OCI-LY3 (cell line): ENCODE measurements around the gene TVP23A.

Source experiments
- H2AFZ ChIP-seq: fragments of 200-600, 300-600 bp; shearing (Covaris generic); 2 replicates; pipeline ENCODE4 v1.6.0; 2014; ENCODE audit warnings: antibody characterized with exemption, low read depth, low read length
- H3K27ac ChIP-seq: fragments of 200-600, 300-600 bp; sonication (generic); 2 replicates; pipeline ENCODE4 v1.5.1; 2014; ENCODE audit warnings: mild to moderate bottlenecking, low read length, moderate library complexity, mixed read lengths
- H3K27me3 ChIP-seq: fragments of 200-600, 300-600 bp; sonication (generic); 2 replicates; pipeline ENCODE4 v1.6.1; 2014; ENCODE audit warnings: low read depth, low read length, mixed read lengths
- H3K36me3 ChIP-seq: fragments of 200-600, 300-600 bp; sonication (generic); replicated peaks from 2 replicates; pipeline ENCODE3; 2014; ENCODE audit warnings: low read depth, low read length, mixed read lengths
- H3K4me1 ChIP-seq: fragments of 300-600, 200-600 bp; sonication (generic); 2 replicates; pipeline ENCODE4 v1.6.1; 2014; ENCODE audit warnings: low read length, mixed read lengths
- H3K4me2 ChIP-seq: fragments of 200-600, 300-600 bp; sonication (generic); 2 replicates; pipeline ENCODE4 v1.6.1; 2014; ENCODE audit warnings: low read length, mixed read lengths
- H3K4me3 ChIP-seq: fragments of 300-600, 200-600 bp; sonication (generic); 2 replicates; pipeline ENCODE4 v1.5.1; 2014; ENCODE audit warnings: antibody characterized with exemption, mild to moderate bottlenecking, low read length, moderate library complexity
- H3K79me2 ChIP-seq: fragments of 300-600, 200-600 bp; shearing (Covaris generic); 2 replicates; pipeline ENCODE4 v1.6.1; 2014; ENCODE audit warnings: mild to moderate bottlenecking, low read length, mixed read lengths
- H3K9ac ChIP-seq: fragments of 300-600, 200-600 bp; shearing (Covaris generic); 2 replicates; pipeline ENCODE4 v1.6.0; 2014; ENCODE audit warnings: mild to moderate bottlenecking, low read length, moderate library complexity
- H3K9me3 ChIP-seq: fragments of 200-600, 300-600 bp; shearing (Covaris generic); 2 replicates; pipeline ENCODE4 v1.6.1; 2014; ENCODE audit warnings: low read length, mixed read lengths; ENCODE audit not compliant: insufficient read depth
- H4K20me1 ChIP-seq: fragments of 200-600, 300-600 bp; sonication (generic); 2 replicates; pipeline ENCODE4 v1.6.1; 2016; ENCODE audit warnings: low read length, mixed read lengths; ENCODE audit not compliant: insufficient read depth
- CTCF ChIP-seq: fragments of 200-600, 300-600 bp; sonication (generic); IDR thresholded peaks from 2 replicates; pipeline ENCODE4 v1.5.1; 2014; ENCODE audit warnings: antibody characterized with exemption, low read length, low read depth
- EZH2phosphoT487 ChIP-seq: fragments of 200-600 bp; shearing (Covaris generic); IDR thresholded peaks from 2 replicates; pipeline ENCODE4 v1.6.1; 2018; ENCODE audit warnings: antibody characterized with exemption, mixed run types, low read depth

Gene TVP23A

GRCh38 chr16:10765772-10766171, 52.8 kb downstream of the TVP23A start:
- TF ChIP-seq EZH2phosphoT487, result no peak
- no peak for TF ChIP-seq CTCF
- H3K79me2 ChIP-seq, result no peaks in the 10 kb centered on the region
- H3K36me3 ChIP-seq, result peaks cover 59% of the 10 kb centered on the region
- H2AFZ ChIP-seq, result no peak overlapping the region
- no peaks in the 10 kb centered on the region for H3K27me3 ChIP-seq
- H3K27ac ChIP-seq, result peak overlapping the region; percentile 86
- H4K20me1 ChIP-seq, result no peaks in the 10 kb centered on the region
- peak overlapping the region; percentile 73 for H3K4me2 ChIP-seq
- H3K9ac ChIP-seq, result peak overlapping the region; percentile 72
- H3K4me1 ChIP-seq, result peaks cover 31% of the 10 kb centered on the region
- peak overlapping the region; percentile 43 for H3K4me3 ChIP-seq
- no peaks in the 10 kb centered on the region for H3K9me3 ChIP-seq

- H3K9ac ChIP-seq, result no peak overlapping the region
- H3K4me2 ChIP-seq, result no peak overlapping the region
- H4K20me1 ChIP-seq, result no peaks in the 10 kb centered on the region
- no peaks in the 10 kb centered on the region for H3K27me3 ChIP-seq
- H3K79me2 ChIP-seq, result no peaks in the 10 kb centered on the region
- H3K4me1 ChIP-seq, result peaks cover 35% of the 10 kb centered on the region
- no peak overlapping the region for H3K27ac ChIP-seq
- no peak overlapping the region for H2AFZ ChIP-seq
- no peak overlapping the region for H3K4me3 ChIP-seq
- no peaks in the 10 kb centered on the region for H3K9me3 ChIP-seq
- peaks cover 72% of the 10 kb centered on the region for H3K36me3 ChIP-seq
- no peak for TF ChIP-seq EZH2phosphoT487
- no peak for TF ChIP-seq CTCF
Measured at GRCh38 chr16:10763456-10763855, 55.1 kb downstream of the TVP23A start.

GRCh38 chr16:10762336-10763016, 56.1 kb downstream of the TVP23A start:
- Histone ChIP-seq H3K9ac (no peak overlapping the region), H3K36me3 (peaks cover 75% of the 10 kb centered on the region), H3K9me3 (no peaks in the 10 kb centered on the region), H2AFZ (no peak overlapping the region), H3K27me3 (no peaks in the 10 kb centered on the region), H3K27ac (no peak overlapping the region), H3K4me3 (no peak overlapping the region), H3K4me2 (no peak overlapping the region), H4K20me1 (no peaks in the 10 kb centered on the region), H3K4me1 (peaks cover 35% of the 10 kb centered on the region), H3K79me2 (no peaks in the 10 kb centered on the region)
- no peak for TF ChIP-seq EZH2phosphoT487
- TF ChIP-seq CTCF, result no peak

GRCh38 chr16:10761373-10761772, 57.2 kb downstream of the TVP23A start:
- H3K36me3 ChIP-seq, result peaks cover 78% of the 10 kb centered on the region
- no peak overlapping the region for H2AFZ ChIP-seq
- no peak overlapping the region for H3K9ac ChIP-seq
- TF ChIP-seq CTCF (no peak), EZH2phosphoT487 (no peak)
- H3K4me2 ChIP-seq, result no peak overlapping the region
- no peaks in the 10 kb centered on the region for H4K20me1 ChIP-seq
- H3K9me3 ChIP-seq, result no peaks in the 10 kb centered on the region
- peaks cover 28% of the 10 kb centered on the region for H3K4me1 ChIP-seq
- H3K27me3 ChIP-seq, result no peaks in the 10 kb centered on the region
- H3K4me3 ChIP-seq, result no peak overlapping the region
- H3K27ac ChIP-seq, result no peak overlapping the region
- H3K79me2 ChIP-seq, result no peaks in the 10 kb centered on the region
